HCT116 (cell line): ENCODE results near the gene CYP2A6.
"Not testable (repeated sequence)": the region's sequence is repeated elsewhere in the genome, so short reads cannot be mapped to it uniquely, and the experiment has no call there.

Experiments
- EZH2 ChIP-seq: fragments of 200-600 bp; sonication (generic); IDR thresholded peaks from 2 replicates; pipeline ENCODE4 v1.6.1; 2017; ENCODE audit warnings: antibody characterized with exemption, mixed run types
- POLR2A ChIP-seq: IDR thresholded peaks from 2 replicates; pipeline ENCODE4 v1.7.0; 2011; ENCODE audit warnings: borderline replicate concordance; ENCODE audit not compliant: insufficient read depth, insufficient read length; ENCODE audit errors: extremely low read depth
- YY1 ChIP-seq: IDR thresholded peaks from 2 replicates; pipeline ENCODE4 v1.6.1; 2011; ENCODE audit warnings: low read length, low read depth, moderate library complexity, mild to moderate bottlenecking; ENCODE audit not compliant: insufficient replicate concordance; ENCODE audit errors: extremely low read depth
- TF ChIP-seq, protein P1 (sequence below), 3 experiments: fragments of 200-600 bp in 1 of 3; sonication (generic) in 1 of 3; IDR thresholded peaks in 2 of 3; conservative IDR thresholded peaks in 1 of 3; 2 replicates each; pipeline ENCODE4 v1.5.1; 2012 to 2017; ENCODE audit warnings: low read depth in 2 of 3, low read length in 2 of 3, antibody characterized with exemption in 1 of 3, borderline replicate concordance in 1 of 3, control low read depth in 1 of 3, mild to moderate bottlenecking in 1 of 3, mixed read lengths in 1 of 3, mixed run types in 1 of 3, moderate library complexity in 1 of 3; ENCODE audit not compliant: insufficient read depth in 1 of 3
- TF ChIP-seq, protein P2 (sequence below): IDR thresholded peaks from 2 replicates; pipeline ENCODE4 v1.6.1; 2012; ENCODE audit warnings: low read depth

GRCh38 chr19:40843653-40844052 lies 6.6 kb downstream of the CYP2A6 start:
- TF ChIP-seq YY1, POLR2A, EZH2: not testable (repeated sequence)
- TF ChIP-seq, protein P1, sequence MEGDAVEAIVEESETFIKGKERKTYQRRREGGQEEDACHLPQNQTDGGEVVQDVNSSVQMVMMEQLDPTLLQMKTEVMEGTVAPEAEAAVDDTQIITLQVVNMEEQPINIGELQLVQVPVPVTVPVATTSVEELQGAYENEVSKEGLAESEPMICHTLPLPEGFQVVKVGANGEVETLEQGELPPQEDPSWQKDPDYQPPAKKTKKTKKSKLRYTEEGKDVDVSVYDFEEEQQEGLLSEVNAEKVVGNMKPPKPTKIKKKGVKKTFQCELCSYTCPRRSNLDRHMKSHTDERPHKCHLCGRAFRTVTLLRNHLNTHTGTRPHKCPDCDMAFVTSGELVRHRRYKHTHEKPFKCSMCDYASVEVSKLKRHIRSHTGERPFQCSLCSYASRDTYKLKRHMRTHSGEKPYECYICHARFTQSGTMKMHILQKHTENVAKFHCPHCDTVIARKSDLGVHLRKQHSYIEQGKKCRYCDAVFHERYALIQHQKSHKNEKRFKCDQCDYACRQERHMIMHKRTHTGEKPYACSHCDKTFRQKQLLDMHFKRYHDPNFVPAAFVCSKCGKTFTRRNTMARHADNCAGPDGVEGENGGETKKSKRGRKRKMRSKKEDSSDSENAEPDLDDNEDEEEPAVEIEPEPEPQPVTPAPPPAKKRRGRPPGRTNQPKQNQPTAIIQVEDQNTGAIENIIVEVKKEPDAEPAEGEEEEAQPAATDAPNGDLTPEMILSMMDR (IDR thresholded peaks at IDR 0.05 in 2 of 3, conservative IDR thresholded peaks at IDR 0.05 in 1 of 3; ENCODE audit: borderline replicate concordance in 1 of 3, insufficient read depth in 1 of 3, low read depth in 2 of 3, low read length in 2 of 3), result not testable (repeated sequence)
- TF ChIP-seq, protein P2, sequence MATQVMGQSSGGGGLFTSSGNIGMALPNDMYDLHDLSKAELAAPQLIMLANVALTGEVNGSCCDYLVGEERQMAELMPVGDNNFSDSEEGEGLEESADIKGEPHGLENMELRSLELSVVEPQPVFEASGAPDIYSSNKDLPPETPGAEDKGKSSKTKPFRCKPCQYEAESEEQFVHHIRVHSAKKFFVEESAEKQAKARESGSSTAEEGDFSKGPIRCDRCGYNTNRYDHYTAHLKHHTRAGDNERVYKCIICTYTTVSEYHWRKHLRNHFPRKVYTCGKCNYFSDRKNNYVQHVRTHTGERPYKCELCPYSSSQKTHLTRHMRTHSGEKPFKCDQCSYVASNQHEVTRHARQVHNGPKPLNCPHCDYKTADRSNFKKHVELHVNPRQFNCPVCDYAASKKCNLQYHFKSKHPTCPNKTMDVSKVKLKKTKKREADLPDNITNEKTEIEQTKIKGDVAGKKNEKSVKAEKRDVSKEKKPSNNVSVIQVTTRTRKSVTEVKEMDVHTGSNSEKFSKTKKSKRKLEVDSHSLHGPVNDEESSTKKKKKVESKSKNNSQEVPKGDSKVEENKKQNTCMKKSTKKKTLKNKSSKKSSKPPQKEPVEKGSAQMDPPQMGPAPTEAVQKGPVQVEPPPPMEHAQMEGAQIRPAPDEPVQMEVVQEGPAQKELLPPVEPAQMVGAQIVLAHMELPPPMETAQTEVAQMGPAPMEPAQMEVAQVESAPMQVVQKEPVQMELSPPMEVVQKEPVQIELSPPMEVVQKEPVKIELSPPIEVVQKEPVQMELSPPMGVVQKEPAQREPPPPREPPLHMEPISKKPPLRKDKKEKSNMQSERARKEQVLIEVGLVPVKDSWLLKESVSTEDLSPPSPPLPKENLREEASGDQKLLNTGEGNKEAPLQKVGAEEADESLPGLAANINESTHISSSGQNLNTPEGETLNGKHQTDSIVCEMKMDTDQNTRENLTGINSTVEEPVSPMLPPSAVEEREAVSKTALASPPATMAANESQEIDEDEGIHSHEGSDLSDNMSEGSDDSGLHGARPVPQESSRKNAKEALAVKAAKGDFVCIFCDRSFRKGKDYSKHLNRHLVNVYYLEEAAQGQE, result not testable (repeated sequence)
